Caco-2 (cell line): Measurements from ENCODE around the gene RNF144B. TPM values are rescaled to one million over a fixed set of nuclear protein-coding genes. Genes with fewer than 3 reads are reported as not detected.

Source experiments
- BruUV-seq: library from RNA; stranded (reverse); fragments of 400-500 nt; replicated peaks from 2 replicates; lab custom pipeline; 2021; lab: Mats Ljungman, UMichigan
- CTCF ChIA-PET: fragments of 300-600 bp; sonication (Branson Sonifier 250); formaldehyde crosslinking; loops from one replicate; lab custom pipeline; 2022; ENCODE audit warnings: antibody characterized with exemption; lab: Charles Lee
- POLR2A ChIA-PET: fragments of 300-600 bp; sonication (Branson Sonifier 250); formaldehyde crosslinking; loops from one replicate; lab custom pipeline; 2022; ENCODE audit warnings: antibody characterized with exemption; lab: Charles Lee
- DNase-seq, 2 experiments: peaks; one replicate each; pipeline versions ENCODE4 v3.0.0 to v3.0.0-alpha.2; 2020 to 2022
- H3K27me3 ChIP-seq: replicated peaks from 2 replicates; pipeline ENCODE4 v1.6.0; 2011; ENCODE audit warnings: low read length; ENCODE audit not compliant: control insufficient read depth, insufficient read depth
- H3K36me3 ChIP-seq: 2 replicates; pipeline ENCODE4 v1.5.1; 2011; ENCODE audit warnings: low read length; ENCODE audit not compliant: control insufficient read depth, insufficient read depth
- H3K4me1 ChIP-seq: fragments of 250-450 bp; sonication (Bioruptor Pico); 2 replicates; pipeline ENCODE4 v1.5.1; 2020; ENCODE audit warnings: mild to moderate bottlenecking
- H3K4me3 ChIP-seq: 2 replicates; pipeline ENCODE4 v1.5.1; 2011; ENCODE audit warnings: low read depth, mild to moderate bottlenecking, control low read depth, low read length
- H3K9me3 ChIP-seq: fragments of 250-450 bp; sonication (Bioruptor Pico); 2 replicates; pipeline ENCODE4 v1.5.1; 2020; ENCODE audit warnings: mild to moderate bottlenecking, moderate library complexity
- H3K27ac Mint-ChIP-seq: one replicate; pipeline ENCODE4 v1.8.0; 2022; ENCODE audit warnings: mixed read lengths; ENCODE audit not compliant: unreplicated experiment
- H3K27me3 Mint-ChIP-seq: one replicate; pipeline ENCODE4 v1.8.0; 2022; ENCODE audit warnings: mixed read lengths; ENCODE audit not compliant: insufficient read depth, unreplicated experiment
- H3K36me3 Mint-ChIP-seq: one replicate; pipeline ENCODE4 v1.8.0; 2022; ENCODE audit warnings: mild to moderate bottlenecking, mixed read lengths; ENCODE audit not compliant: insufficient read depth, unreplicated experiment
- H3K4me1 Mint-ChIP-seq: one replicate; pipeline ENCODE4 v1.8.0; 2022; ENCODE audit warnings: low read depth, mixed read lengths; ENCODE audit not compliant: unreplicated experiment
- H3K4me3 Mint-ChIP-seq: one replicate; pipeline ENCODE4 v1.8.0; 2022; ENCODE audit warnings: mild to moderate bottlenecking, moderate library complexity, mixed read lengths; ENCODE audit not compliant: unreplicated experiment
- H3K9me3 Mint-ChIP-seq: one replicate; pipeline ENCODE4 v1.8.0; 2022; ENCODE audit warnings: mixed read lengths; ENCODE audit not compliant: unreplicated experiment
- intact Hi-C: fragments of 100-400 bp; cut with micrococcal nuclease; formaldehyde crosslinking; loops from one replicate; pipeline ENCODE4 v1.10.0; 2022; ENCODE audit not compliant: unreplicated experiment
- total RNA-seq: library from RNA; stranded (reverse); gene quantifications from 2 replicates; pipeline ENCODE4 v1.2.3, GENCODE V29; 2022
- TF ChIP-seq, protein P1 (sequence below), 2 experiments: fragments of 200-600 bp in 1 of 2; IDR thresholded peaks; 1 replicate in 1 of 2; 2 replicates in 1 of 2; pipeline versions ENCODE4 v1.5.1 to v1.8.0; 2011 to 2022; ENCODE audit warnings: antibody characterized with exemption in 1 of 2, control low read depth in 1 of 2, inconsistent platforms in 1 of 2, low read depth in 1 of 2, low read length in 1 of 2, mild to moderate bottlenecking in 1 of 2, moderate library complexity in 1 of 2; ENCODE audit not compliant: insufficient read depth in 1 of 2, severe bottlenecking in 1 of 2, unreplicated experiment in 1 of 2

RNF144B gene
- total RNA-seq, 1 experiment from 2014 or later = 0.39 TPM

- TF ChIP-seq, protein P1, sequence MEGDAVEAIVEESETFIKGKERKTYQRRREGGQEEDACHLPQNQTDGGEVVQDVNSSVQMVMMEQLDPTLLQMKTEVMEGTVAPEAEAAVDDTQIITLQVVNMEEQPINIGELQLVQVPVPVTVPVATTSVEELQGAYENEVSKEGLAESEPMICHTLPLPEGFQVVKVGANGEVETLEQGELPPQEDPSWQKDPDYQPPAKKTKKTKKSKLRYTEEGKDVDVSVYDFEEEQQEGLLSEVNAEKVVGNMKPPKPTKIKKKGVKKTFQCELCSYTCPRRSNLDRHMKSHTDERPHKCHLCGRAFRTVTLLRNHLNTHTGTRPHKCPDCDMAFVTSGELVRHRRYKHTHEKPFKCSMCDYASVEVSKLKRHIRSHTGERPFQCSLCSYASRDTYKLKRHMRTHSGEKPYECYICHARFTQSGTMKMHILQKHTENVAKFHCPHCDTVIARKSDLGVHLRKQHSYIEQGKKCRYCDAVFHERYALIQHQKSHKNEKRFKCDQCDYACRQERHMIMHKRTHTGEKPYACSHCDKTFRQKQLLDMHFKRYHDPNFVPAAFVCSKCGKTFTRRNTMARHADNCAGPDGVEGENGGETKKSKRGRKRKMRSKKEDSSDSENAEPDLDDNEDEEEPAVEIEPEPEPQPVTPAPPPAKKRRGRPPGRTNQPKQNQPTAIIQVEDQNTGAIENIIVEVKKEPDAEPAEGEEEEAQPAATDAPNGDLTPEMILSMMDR (IDR thresholded peaks at IDR 0.05; ENCODE audit: insufficient read depth in 1 of 2, low read depth in 1 of 2, low read length in 1 of 2, severe bottlenecking in 1 of 2, unreplicated experiment in 1 of 2) = no peak
- Histone ChIP-seq H3K9me3 (no peaks in the 10 kb centered on the region), H3K4me1 (no peaks in the 10 kb centered on the region), H3K4me3 (no peak overlapping the region), H3K27me3 (no peaks in the 10 kb centered on the region), H3K36me3 (no peaks in the 10 kb centered on the region)
- intact Hi-C loops = no loop called here
- no peak for DNase-seq
- H3K9me3 Mint-ChIP-seq = no peaks in the 10 kb centered on the region
- no peak overlapping the region for H3K27ac Mint-ChIP-seq
- no peaks in the 10 kb centered on the region for H3K36me3 Mint-ChIP-seq
- no TSS peak for BruUV-seq
- no peaks in the 10 kb centered on the region for H3K4me1 Mint-ChIP-seq
- POLR2A ChIA-PET = no interaction called here
- H3K27me3 Mint-ChIP-seq = no peaks in the 10 kb centered on the region
- no peak overlapping the region for H3K4me3 Mint-ChIP-seq
- CTCF ChIA-PET = no interaction called here
Observed at GRCh38 chr6:18425218-18425617, 38.1 kb downstream of the RNF144B start.

- intact Hi-C loops = no loop called here
- ChIA-PET CTCF (no interaction called here), POLR2A (no interaction called here)
- Mint-ChIP-seq H3K4me1 (no peaks in the 10 kb centered on the region), H3K27ac (no peak overlapping the region), H3K9me3 (no peaks in the 10 kb centered on the region), H3K4me3 (no peak overlapping the region), H3K36me3 (no peaks in the 10 kb centered on the region), H3K27me3 (no peaks in the 10 kb centered on the region)
- Histone ChIP-seq H3K4me1 (no peaks in the 10 kb centered on the region), H3K36me3 (no peaks in the 10 kb centered on the region), H3K9me3 (no peaks in the 10 kb centered on the region), H3K4me3 (no peak overlapping the region), H3K27me3 (no peaks in the 10 kb centered on the region)
- no peak for DNase-seq
- TF ChIP-seq, protein P1 (IDR thresholded peaks at IDR 0.05; ENCODE audit: insufficient read depth in 1 of 2, low read depth in 1 of 2, low read length in 1 of 2, severe bottlenecking in 1 of 2, unreplicated experiment in 1 of 2) = no peak
- no TSS peak for BruUV-seq
Observed at GRCh38 chr6:18427296-18427695, 40.1 kb downstream of the RNF144B start.

DNA sequence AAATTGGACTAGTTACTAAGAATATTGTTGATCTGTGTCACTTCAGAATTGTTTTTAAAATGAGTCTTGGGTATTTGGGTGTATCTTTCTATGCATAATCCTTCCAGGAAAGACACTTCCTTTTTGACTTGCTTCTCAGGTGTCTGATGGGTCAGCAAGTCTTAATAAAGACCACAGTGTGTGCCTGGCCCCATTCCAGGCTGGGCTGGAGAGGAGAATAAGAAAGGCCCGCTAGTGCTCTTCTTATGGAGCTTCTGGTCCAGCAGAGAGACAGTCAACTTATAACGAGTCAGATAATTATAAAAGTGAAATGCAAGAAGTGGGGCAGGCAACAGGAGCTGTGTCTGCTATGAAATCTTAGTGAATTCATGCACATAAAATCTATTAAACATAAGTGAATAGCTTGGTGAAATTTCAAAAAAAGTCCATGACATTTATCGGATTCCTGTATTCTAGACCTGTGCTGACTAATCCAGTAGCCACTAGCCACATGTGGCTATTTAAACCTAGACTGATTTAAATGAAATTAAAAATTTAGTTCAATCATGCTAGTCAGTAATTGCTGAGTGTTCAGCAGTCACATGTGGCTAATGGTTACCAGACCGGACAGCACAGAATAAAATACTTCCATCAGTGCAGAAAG lies 42.6 kb downstream of the RNF144B start:
- Mint-ChIP-seq H3K9me3 (no peaks in the 10 kb centered on the region), H3K27ac (no peak overlapping the region), H3K4me3 (no peak overlapping the region), H3K36me3 (no peaks in the 10 kb centered on the region), H3K27me3 (peaks cover 2% of the 10 kb centered on the region), H3K4me1 (no peaks in the 10 kb centered on the region)
- H3K36me3 ChIP-seq = no peaks in the 10 kb centered on the region
- no peaks in the 10 kb centered on the region for H3K4me1 ChIP-seq
- no peaks in the 10 kb centered on the region for H3K9me3 ChIP-seq
- ChIA-PET CTCF (no interaction called here), POLR2A (no interaction called here)
- no peak overlapping the region for H3K4me3 ChIP-seq
- intact Hi-C loops = loop anchor here (5.0 kb wide), 1 partner anchor 73 kb away; no protein-coding TSS in a partner anchor
- TF ChIP-seq, protein P1 (IDR thresholded peaks at IDR 0.05; ENCODE audit: insufficient read depth in 1 of 2, low read depth in 1 of 2, low read length in 1 of 2, severe bottlenecking in 1 of 2, unreplicated experiment in 1 of 2) = no peak
- no TSS peak for BruUV-seq
- H3K27me3 ChIP-seq = no peaks in the 10 kb centered on the region
- DNase-seq = no peak
